ENCODE measurements around the gene CNIH1.

The CNIH1 gene

GRCh38 chr14:54440873-54441868, at the start of gene CNIH1:
Gene CNIH1 (minus strand): TSS chr14:54441374. CDS start chr14:54441327, 47 bp downstream.
- peak; percentile 87 to 90 for DNase-seq (ENCODE audit: low read depth in 2 of 2)

GRCh38 chr14:54490445-54491175, 49.4 kb upstream of the CNIH1 start:
- no peak for DNase-seq (ENCODE audit: low read depth in 2 of 2)

- no peak for DNase-seq (ENCODE audit: low read depth in 2 of 2)
Observed at GRCh38 chr14:54489731-54490444, 48.7 kb upstream of the CNIH1 start.

GRCh38 chr14:54489318-54489683, 48.1 kb upstream of the CNIH1 start:
- no peak for DNase-seq (ENCODE audit: low read depth in 2 of 2)

GRCh38 chr14:54488646-54489317, 47.6 kb upstream of the CNIH1 start, which contains the start of gene GMFB:
Gene GMFB (minus strand): TSS chr14:54488980. CDS start chr14:54488927, 53 bp downstream.
- DNase-seq (ENCODE audit: low read depth in 2 of 2) = peak; percentile 80

- no peak for DNase-seq (ENCODE audit: low read depth in 2 of 2)
Observed at GRCh38 chr14:54488318-54488645, 47.1 kb upstream of the CNIH1 start.

- no peak for DNase-seq (ENCODE audit: low read depth in 2 of 2)
Observed at GRCh38 chr14:54487771-54488170, 46.6 kb upstream of the CNIH1 start.

GRCh38 chr14:54486685-54487084, 45.5 kb upstream of the CNIH1 start:
- no peak for DNase-seq (ENCODE audit: low read depth in 2 of 2)

- DNase-seq (ENCODE audit: low read depth in 2 of 2) = no peak
Observed at GRCh38 chr14:54483846-54484245, 42.7 kb upstream of the CNIH1 start.

GRCh38 chr14:54483073-54483745, 42.0 kb upstream of the CNIH1 start:
- DNase-seq (ENCODE audit: low read depth in 2 of 2) = no peak

- no peak for DNase-seq (ENCODE audit: low read depth in 2 of 2)
Observed at GRCh38 chr14:54481695-54482094, 40.5 kb upstream of the CNIH1 start.

GRCh38 chr14:54480830-54481562, 39.8 kb upstream of the CNIH1 start:
- no peak for DNase-seq (ENCODE audit: low read depth in 2 of 2)

- DNase-seq (ENCODE audit: low read depth in 2 of 2) = no peak
Observed at GRCh38 chr14:54478636-54479215, 37.6 kb upstream of the CNIH1 start.

- no peak for DNase-seq (ENCODE audit: low read depth in 2 of 2)
Observed at GRCh38 chr14:54475911-54476310, 34.7 kb upstream of the CNIH1 start.

- DNase-seq (ENCODE audit: low read depth in 2 of 2) = no peak
Observed at GRCh38 chr14:54475187-54475899, 34.2 kb upstream of the CNIH1 start.

- DNase-seq (ENCODE audit: low read depth in 2 of 2) = no peak
Observed at GRCh38 chr14:54474232-54474793, 33.1 kb upstream of the CNIH1 start.

- DNase-seq (ENCODE audit: low read depth in 2 of 2) = no peak
Observed at GRCh38 chr14:54472315-54472714, 31.1 kb upstream of the CNIH1 start.

GRCh38 chr14:54471641-54472040, 30.5 kb upstream of the CNIH1 start:
- DNase-seq (ENCODE audit: low read depth in 2 of 2) = no peak

- DNase-seq (ENCODE audit: low read depth in 2 of 2) = no peak
Observed at GRCh38 chr14:54470701-54471100, 29.5 kb upstream of the CNIH1 start.
